Endothelial cell (in vitro differentiated cells): ENCODE data around the gene ZFP36L2. TPM values are rescaled to one million over a fixed set of nuclear protein-coding genes. Genes with fewer than 3 reads are reported as not detected.
A peak's percentile ranks its signal among the peaks of the same experiment; 100 is the strongest.

Source experiments
- DNase-seq: peaks from one replicate; pipeline ENCODE4 v3.0.0; 2021; ENCODE audit warnings: low spot score
- H3K27ac Mint-ChIP-seq: one replicate; pipeline ENCODE4 v1.8.0; 2021; ENCODE audit warnings: mixed read lengths, inconsistent platforms; ENCODE audit not compliant: unreplicated experiment
- H3K27me3 Mint-ChIP-seq: one replicate; pipeline ENCODE4 v1.8.0; 2021; ENCODE audit warnings: mild to moderate bottlenecking, moderate library complexity, mixed read lengths, inconsistent platforms; ENCODE audit not compliant: unreplicated experiment
- H3K36me3 Mint-ChIP-seq: one replicate; pipeline ENCODE4 v1.8.0; 2021; ENCODE audit warnings: mild to moderate bottlenecking, low read depth, mixed read lengths, inconsistent platforms; ENCODE audit not compliant: unreplicated experiment
- H3K4me1 Mint-ChIP-seq: one replicate; pipeline ENCODE4 v1.8.0; 2021; ENCODE audit warnings: mild to moderate bottlenecking, mixed read lengths, inconsistent platforms; ENCODE audit not compliant: unreplicated experiment
- H3K4me3 Mint-ChIP-seq: one replicate; pipeline ENCODE4 v1.8.0; 2021; ENCODE audit warnings: mild to moderate bottlenecking, mixed read lengths, inconsistent platforms; ENCODE audit not compliant: unreplicated experiment
- H3K9me3 Mint-ChIP-seq: one replicate; pipeline ENCODE4 v1.8.0; 2021; ENCODE audit warnings: mixed read lengths, inconsistent platforms; ENCODE audit not compliant: unreplicated experiment
- total RNA-seq: library from RNA; stranded (reverse); fragmentation: NEBNext Ultra II Directional; extraction: Animal tissue kit (Norgen Biotek cat#: 25700); gene quantifications from one replicate; pipeline ENCODE4 v1.2.1, GENCODE V29; 2021; ENCODE audit not compliant: unreplicated experiment
- TF ChIP-seq, protein P1 (sequence below): fragments of 200-600 bp; sonication (generic); IDR thresholded peaks from one replicate; pipeline ENCODE4 v1.5.0; 2021; ENCODE audit warnings: antibody characterized with exemption; ENCODE audit not compliant: unreplicated experiment

The ZFP36L2 gene
- total RNA-seq, 1 donor from 2014 or later, result 72.1 TPM

DNA sequence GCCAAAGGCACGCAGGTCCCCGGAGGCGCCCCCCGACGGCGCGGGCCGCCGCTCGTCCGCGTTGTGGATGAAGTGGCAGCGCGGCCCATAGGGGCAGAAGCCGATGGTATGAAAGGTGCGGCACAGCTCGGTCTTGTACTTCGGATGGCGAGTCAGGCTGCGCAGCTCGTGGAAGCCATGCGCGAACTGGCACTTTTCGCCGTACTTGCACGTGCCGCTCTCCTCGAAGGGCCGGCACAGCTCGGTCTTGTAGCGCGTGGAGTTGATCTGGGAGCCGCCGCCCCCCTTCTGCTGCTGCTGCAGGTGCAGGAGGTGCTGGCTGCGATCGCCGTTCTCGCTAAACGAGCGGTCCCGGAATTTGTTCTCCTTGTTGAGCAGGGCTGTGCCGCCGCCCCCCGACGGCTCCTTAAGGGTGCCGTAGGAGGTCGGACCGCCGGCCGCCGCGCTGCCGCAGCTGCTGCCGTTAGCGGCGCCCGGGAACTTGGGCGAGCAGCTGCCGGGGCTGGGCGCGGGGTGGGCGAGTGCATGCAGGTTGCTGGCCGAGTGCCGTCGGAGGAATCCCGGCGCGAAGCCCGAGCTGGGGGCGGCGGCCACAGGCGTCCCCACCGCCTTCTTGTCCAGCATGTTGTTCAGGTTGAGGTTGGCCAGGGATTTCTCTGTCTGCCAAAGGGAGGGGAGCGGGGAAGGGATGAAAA, 1.2 kb downstream of the ZFP36L2 start:
- Mint-ChIP-seq H3K4me3 (peak overlapping the region; percentile 92), H3K27ac (no peak overlapping the region), H3K4me1 (peaks cover 47% of the 10 kb centered on the region), H3K9me3 (no peaks in the 10 kb centered on the region), H3K27me3 (peaks cover 13% of the 10 kb centered on the region), H3K36me3 (peaks cover 13% of the 10 kb centered on the region)
- TF ChIP-seq, protein P1, sequence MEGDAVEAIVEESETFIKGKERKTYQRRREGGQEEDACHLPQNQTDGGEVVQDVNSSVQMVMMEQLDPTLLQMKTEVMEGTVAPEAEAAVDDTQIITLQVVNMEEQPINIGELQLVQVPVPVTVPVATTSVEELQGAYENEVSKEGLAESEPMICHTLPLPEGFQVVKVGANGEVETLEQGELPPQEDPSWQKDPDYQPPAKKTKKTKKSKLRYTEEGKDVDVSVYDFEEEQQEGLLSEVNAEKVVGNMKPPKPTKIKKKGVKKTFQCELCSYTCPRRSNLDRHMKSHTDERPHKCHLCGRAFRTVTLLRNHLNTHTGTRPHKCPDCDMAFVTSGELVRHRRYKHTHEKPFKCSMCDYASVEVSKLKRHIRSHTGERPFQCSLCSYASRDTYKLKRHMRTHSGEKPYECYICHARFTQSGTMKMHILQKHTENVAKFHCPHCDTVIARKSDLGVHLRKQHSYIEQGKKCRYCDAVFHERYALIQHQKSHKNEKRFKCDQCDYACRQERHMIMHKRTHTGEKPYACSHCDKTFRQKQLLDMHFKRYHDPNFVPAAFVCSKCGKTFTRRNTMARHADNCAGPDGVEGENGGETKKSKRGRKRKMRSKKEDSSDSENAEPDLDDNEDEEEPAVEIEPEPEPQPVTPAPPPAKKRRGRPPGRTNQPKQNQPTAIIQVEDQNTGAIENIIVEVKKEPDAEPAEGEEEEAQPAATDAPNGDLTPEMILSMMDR, result no peak
- DNase-seq, result peak; percentile 28

DNA sequence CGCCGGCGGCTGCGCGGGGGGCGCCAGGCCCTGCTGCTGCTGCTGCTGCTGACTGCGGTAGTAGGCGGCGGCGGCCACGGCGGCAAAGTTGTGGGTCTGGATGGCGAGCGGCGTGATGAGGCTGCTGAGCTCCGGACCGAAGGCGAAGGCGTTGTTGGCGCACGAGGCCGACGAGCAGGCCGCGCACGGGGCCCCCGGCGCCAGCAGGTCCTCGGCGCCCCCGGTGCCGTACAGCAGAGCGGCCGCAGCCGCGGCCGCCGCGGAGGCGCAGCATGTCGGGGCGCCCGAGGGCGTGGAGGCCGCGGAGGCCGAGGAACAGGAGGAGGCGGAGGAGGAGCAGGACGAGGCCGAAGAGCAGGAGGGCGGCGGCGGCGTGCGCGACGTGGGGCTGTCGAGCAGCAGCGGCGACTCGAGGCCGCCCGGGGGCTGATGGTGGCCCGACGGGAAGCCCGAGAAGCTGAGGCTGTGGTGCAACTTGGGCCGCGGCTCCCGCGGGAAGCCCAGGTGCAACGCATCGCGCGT, 1.8 kb downstream of the ZFP36L2 start:
- TF ChIP-seq, protein P1, result no peak
- Mint-ChIP-seq H3K4me1 (peaks cover 52% of the 10 kb centered on the region), H3K4me3 (peak overlapping the region; percentile 59), H3K9me3 (no peaks in the 10 kb centered on the region), H3K27ac (no peak overlapping the region), H3K36me3 (peaks cover 13% of the 10 kb centered on the region), H3K27me3 (peaks cover 13% of the 10 kb centered on the region)
- DNase-seq, result peak; percentile 25

DNA sequence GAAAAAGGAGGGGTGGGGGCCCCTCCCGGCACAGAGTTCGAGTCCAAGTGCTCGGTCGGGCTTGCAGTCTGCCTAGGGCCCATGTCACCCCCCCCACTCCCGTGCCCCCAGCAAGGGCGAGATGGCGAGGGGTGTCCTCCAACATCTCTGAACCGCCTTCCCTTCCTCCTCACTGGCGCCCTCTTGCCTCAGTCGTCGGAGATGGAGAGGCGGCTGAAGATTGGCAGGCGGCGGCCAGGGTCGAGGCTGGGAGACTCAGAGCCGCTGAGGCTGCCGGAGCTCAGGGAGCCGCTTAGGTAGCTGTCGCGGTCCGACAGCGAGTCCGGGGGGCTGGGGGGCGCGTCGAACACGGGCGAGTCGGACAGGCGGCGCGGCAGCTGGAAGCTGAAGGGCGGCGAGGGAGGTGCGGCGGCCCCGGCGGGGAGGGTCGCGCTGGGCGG, 2.3 kb downstream of the ZFP36L2 start:
- peak; percentile 76 for DNase-seq

DNA sequence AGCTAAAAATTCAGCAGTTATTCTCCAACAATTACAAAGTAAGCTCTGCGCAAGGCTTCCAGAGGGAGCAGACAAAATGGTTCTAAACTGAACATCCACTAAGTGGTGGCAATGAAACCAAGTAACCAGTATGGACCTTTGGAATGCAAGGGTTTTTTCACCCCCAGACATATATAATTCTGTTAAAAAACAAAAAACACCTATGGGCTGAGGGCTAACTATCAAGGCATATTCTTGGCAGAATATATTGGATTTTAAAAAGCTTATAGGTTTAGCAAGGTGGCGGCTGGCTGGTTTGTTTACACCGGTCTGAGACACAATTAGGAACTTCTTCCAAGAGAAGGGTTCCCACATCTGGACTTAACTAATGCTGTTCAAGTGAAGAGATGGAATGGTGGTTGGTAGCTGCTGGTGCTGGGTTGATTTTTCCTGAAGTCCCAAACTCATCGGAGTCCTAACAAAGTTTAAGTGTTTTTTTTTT, 2.8 kb downstream of the ZFP36L2 start:
- peak overlapping the region; percentile 80 for H3K27ac Mint-ChIP-seq

More for the DNA sequence above, 2.3 kb downstream of the ZFP36L2 start:
- TF ChIP-seq, protein P1, result peak; percentile 22
- peak overlapping the region; percentile 72 for H3K27ac Mint-ChIP-seq
- peak overlapping the region; percentile 97 for H3K4me3 Mint-ChIP-seq
- no peaks in the 10 kb centered on the region for H3K9me3 Mint-ChIP-seq
- peaks cover 13% of the 10 kb centered on the region for H3K36me3 Mint-ChIP-seq
- peaks cover 52% of the 10 kb centered on the region for H3K4me1 Mint-ChIP-seq
- peaks cover 14% of the 10 kb centered on the region for H3K27me3 Mint-ChIP-seq

More for the DNA sequence above, 2.8 kb downstream of the ZFP36L2 start:
- Mint-ChIP-seq H3K9me3 (no peaks in the 10 kb centered on the region), H3K4me3 (peak overlapping the region; percentile 97), H3K4me1 (peaks cover 53% of the 10 kb centered on the region), H3K36me3 (peaks cover 16% of the 10 kb centered on the region), H3K27me3 (peaks cover 15% of the 10 kb centered on the region)
- DNase-seq, result no peak
- TF ChIP-seq, protein P1, result no peak
